COLO668 (cell line): Measurements from ENCODE around the gene CALU.

Source experiments
- DNase-seq: peaks from one replicate; lab custom pipeline; 2025; ENCODE audit not compliant: unreplicated experiment; lab: John Stamatoyannopoulos, UW

The CALU gene

GRCh38 chr7:128745706-128746105 is 6.5 kb downstream of the CALU start:
- DNase-seq, result no peak

- DNase-seq, result no peak
Observed at GRCh38 chr7:128747327-128748079, 8.3 kb downstream of the CALU start.

- DNase-seq, result no peak
Observed at GRCh38 chr7:128752251-128752650, 13.1 kb downstream of the CALU start.

- DNase-seq, result no peak
Observed at GRCh38 chr7:128755075-128755818, 16.1 kb downstream of the CALU start.

GRCh38 chr7:128755819-128756476 is 16.8 kb downstream of the CALU start:
- DNase-seq, result no peak

- DNase-seq, result no peak
Observed at GRCh38 chr7:128757203-128757602, 18.0 kb downstream of the CALU start.

GRCh38 chr7:128758553-128758952 is 19.4 kb downstream of the CALU start:
- DNase-seq, result no peak

- no peak for DNase-seq
Observed at GRCh38 chr7:128759242-128759641, 20.1 kb downstream of the CALU start.

GRCh38 chr7:128763541-128763940 is 24.4 kb downstream of the CALU start:
- no peak for DNase-seq

- no peak for DNase-seq
Observed at GRCh38 chr7:128767475-128768110, 28.4 kb downstream of the CALU start.

GRCh38 chr7:128770233-128770632 is 31.1 kb downstream of the CALU start:
- no peak for DNase-seq

GRCh38 chr7:128773604-128774003 is 34.4 kb downstream of the CALU start:
- no peak for DNase-seq

- no peak for DNase-seq
Observed at GRCh38 chr7:128774029-128774689, 35.0 kb downstream of the CALU start.

GRCh38 chr7:128774921-128775320 is 35.8 kb downstream of the CALU start:
- no peak for DNase-seq

- no peak for DNase-seq
Observed at GRCh38 chr7:128775744-128776474, 36.8 kb downstream of the CALU start, which contains the start of gene OPN1SW. OPN1SW (minus strand) TSS chr7:128775794; CDS start chr7:128775781, 13 bp downstream.

GRCh38 chr7:128777156-128778123 is 38.3 kb downstream of the CALU start:
- DNase-seq, result no peak

GRCh38 chr7:128778946-128779345 is 39.8 kb downstream of the CALU start:
- no peak for DNase-seq

GRCh38 chr7:128781126-128781525 is 42.0 kb downstream of the CALU start:
- DNase-seq, result no peak

GRCh38 chr7:128781851-128782250 is 42.7 kb downstream of the CALU start:
- DNase-seq, result no peak
